ENCODE data around the gene LZTS2.

Gene LZTS2

DNA sequence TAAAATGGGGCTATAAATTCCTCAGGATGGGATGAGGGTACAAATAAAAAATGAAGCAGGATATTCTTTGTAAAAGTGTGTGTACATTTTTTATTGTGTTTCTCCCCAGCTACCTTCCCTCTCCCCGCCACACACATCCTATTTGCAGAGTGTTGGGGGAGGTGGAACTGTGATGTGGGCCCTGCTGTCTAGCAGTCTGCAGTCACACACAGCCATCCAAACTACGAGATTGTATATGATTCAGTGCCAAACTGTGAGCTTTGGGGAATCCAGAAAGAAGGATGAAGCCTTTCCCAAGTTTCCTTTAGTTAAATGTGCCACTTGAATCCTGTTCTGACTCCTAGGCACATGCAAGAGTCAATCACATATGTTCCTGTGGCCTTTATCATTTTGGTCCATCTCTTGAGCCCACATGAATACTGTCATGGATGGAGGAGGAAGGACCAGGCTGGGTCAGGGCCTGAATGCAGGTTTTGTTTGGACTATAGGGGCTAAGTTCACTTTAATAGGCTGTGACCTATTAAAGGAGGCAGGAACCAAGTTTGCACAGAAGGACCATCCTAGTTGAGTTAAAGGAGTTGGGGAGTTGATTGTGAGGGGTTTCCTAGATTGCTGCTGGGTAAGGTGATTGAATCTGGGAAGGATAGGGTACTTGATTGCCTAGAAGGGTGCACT is 31.4 kb upstream of the LZTS2 start:
- peaks cover 11% of the 10 kb centered on the region for H3K4me1 ChIP-seq (ENCODE audit: control insufficient read depth, low read length)
- H3K9me2 ChIP-seq (replicated peaks; ENCODE audit: control insufficient read depth, low read length), result no peaks in the 10 kb centered on the region
- no peak overlapping the region for H3K27ac ChIP-seq (ENCODE audit: low read depth, low read length)
- H4K20me1 ChIP-seq (ENCODE audit: control insufficient read depth, insufficient read depth, low read depth, low read length), result no peaks in the 10 kb centered on the region
- no peaks in the 10 kb centered on the region for H3K79me2 ChIP-seq (ENCODE audit: control insufficient read depth, low read length)
- H3K9me3 ChIP-seq (ENCODE audit: control insufficient read depth, insufficient read depth, low read length), result no peaks in the 10 kb centered on the region
- peaks cover 17% of the 10 kb centered on the region; the same call in 1 of the 2 replicates for H3K36me3 ChIP-seq (ENCODE audit: control insufficient read depth, low read length)
- H3F3A ChIP-seq (ENCODE audit: control insufficient read depth, insufficient read depth), result peaks cover 5% of the 10 kb centered on the region
- H3K27me3 ChIP-seq (ENCODE audit: control insufficient read depth, low read length), result peaks cover 12% of the 10 kb centered on the region
- TF ChIP-seq EZH2phosphoT487 (IDR thresholded peaks at IDR 0.05; ENCODE audit: borderline replicate concordance, low read length), result no peak
- TF ChIP-seq, protein P1, sequence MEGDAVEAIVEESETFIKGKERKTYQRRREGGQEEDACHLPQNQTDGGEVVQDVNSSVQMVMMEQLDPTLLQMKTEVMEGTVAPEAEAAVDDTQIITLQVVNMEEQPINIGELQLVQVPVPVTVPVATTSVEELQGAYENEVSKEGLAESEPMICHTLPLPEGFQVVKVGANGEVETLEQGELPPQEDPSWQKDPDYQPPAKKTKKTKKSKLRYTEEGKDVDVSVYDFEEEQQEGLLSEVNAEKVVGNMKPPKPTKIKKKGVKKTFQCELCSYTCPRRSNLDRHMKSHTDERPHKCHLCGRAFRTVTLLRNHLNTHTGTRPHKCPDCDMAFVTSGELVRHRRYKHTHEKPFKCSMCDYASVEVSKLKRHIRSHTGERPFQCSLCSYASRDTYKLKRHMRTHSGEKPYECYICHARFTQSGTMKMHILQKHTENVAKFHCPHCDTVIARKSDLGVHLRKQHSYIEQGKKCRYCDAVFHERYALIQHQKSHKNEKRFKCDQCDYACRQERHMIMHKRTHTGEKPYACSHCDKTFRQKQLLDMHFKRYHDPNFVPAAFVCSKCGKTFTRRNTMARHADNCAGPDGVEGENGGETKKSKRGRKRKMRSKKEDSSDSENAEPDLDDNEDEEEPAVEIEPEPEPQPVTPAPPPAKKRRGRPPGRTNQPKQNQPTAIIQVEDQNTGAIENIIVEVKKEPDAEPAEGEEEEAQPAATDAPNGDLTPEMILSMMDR (IDR thresholded peaks at IDR 0.05; ENCODE audit: low read depth, low read length, poor library complexity, severe bottlenecking), result no peak
- no peak overlapping the region for H3K4me3 ChIP-seq (ENCODE audit: low read length)
- no peak overlapping the region for H3K4me2 ChIP-seq (ENCODE audit: low read length)

DNA sequence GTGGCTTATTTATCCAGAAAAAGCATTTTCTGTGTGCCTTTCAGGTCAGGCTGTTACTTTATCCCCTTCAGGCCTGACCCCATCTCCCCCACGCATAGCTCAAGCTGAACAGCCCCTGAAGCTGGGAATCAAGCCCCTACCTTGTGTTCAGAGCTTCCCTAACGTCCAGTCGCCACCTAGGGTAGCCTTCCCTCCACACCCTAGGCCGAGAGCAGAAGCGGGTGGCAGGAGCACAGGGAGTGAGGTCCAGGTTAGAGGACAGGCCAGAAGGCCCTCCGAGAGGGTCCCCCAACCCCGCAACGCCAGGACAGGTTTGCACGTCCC is 30.8 kb upstream of the LZTS2 start:
- no peak for TF ChIP-seq EZH2phosphoT487 (IDR thresholded peaks at IDR 0.05; ENCODE audit: borderline replicate concordance, low read length)
- TF ChIP-seq, protein P1 (IDR thresholded peaks at IDR 0.05; ENCODE audit: low read depth, low read length, poor library complexity, severe bottlenecking), result no peak
- Histone ChIP-seq H3K9me3 (ENCODE audit: control insufficient read depth, insufficient read depth, low read length) (no peaks in the 10 kb centered on the region), H4K20me1 (ENCODE audit: control insufficient read depth, insufficient read depth, low read depth, low read length) (no peaks in the 10 kb centered on the region), H3K4me1 (ENCODE audit: control insufficient read depth, low read length) (peaks cover 11% of the 10 kb centered on the region), H3K9me2 (replicated peaks; ENCODE audit: control insufficient read depth, low read length) (no peaks in the 10 kb centered on the region), H3K79me2 (ENCODE audit: control insufficient read depth, low read length) (no peaks in the 10 kb centered on the region), H3K36me3 (ENCODE audit: control insufficient read depth, low read length) (peaks cover 14% of the 10 kb centered on the region; the same call in 1 of the 2 replicates), H3K4me2 (ENCODE audit: low read length) (peak overlapping the region; percentile 83), H3K27ac (ENCODE audit: low read depth, low read length) (no peak overlapping the region), H3K4me3 (ENCODE audit: low read length) (peak overlapping the region; percentile 72), H3K27me3 (ENCODE audit: control insufficient read depth, low read length) (peaks cover 12% of the 10 kb centered on the region), H3F3A (ENCODE audit: control insufficient read depth, insufficient read depth) (peaks cover 5% of the 10 kb centered on the region)

DNA sequence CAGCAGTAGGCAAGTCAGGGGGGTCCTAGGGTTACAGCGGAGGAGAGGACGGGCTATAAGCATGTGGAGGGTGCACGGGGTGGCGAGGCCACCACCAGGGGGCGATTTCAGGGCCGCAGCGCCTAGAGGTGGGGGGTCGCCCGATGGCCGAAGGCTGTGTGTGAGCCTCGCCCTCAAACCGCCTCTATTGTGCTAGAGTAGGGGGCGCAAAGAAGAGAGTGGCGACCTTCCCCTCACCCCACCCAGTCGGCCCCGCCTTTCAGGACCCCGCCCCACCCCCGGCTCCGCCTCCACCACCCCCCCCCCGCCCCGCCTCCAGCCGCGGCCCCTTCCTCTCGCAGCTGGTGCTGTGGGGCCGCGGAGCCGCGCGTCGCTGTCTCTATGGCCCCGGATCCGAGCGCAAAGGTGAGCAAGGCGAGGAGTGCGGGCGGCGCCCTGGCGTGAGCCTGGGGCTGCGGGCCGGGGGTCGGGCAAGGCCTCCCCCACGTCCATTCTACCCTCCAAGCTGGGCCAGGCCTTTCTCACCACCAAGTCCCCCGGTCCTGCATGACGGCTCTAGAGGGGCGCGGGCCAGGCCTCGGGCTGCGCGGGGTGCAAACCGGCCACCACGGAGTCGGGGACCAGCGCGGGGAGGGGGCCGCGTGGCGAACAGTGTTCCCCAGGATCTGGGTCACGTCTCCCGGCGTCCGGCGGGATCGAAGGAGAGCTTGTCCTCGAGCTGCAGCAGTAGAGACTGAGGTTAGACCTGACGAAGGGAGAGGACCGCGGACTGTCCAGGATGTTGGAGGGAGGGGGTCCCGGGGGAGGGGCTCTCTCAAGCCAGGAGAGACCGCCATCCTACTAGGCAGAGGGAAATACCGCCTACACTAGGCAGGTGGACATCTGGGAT is 30.2 kb upstream of the LZTS2 start, which contains the start of gene SEMA4G:
Gene SEMA4G, plus strand, starts transcription at position 318 of the 889 bp plus-strand sequence. CDS start 3,409 bp downstream, outside the sequence.
- H3K4me2 ChIP-seq (ENCODE audit: low read length), result peak within 1 kb of the TSS; percentile 97
- no peaks in the 10 kb centered on the region for H3K9me2 ChIP-seq (replicated peaks; ENCODE audit: control insufficient read depth, low read length)
- peaks cover 5% of the 10 kb centered on the region; the same call in 1 of the 2 replicates for H3F3A ChIP-seq (ENCODE audit: control insufficient read depth, insufficient read depth)
- H3K36me3 ChIP-seq (ENCODE audit: control insufficient read depth, low read length), result peaks cover 8% of the 10 kb centered on the region; the same call in 1 of the 2 replicates
- H3K27ac ChIP-seq (ENCODE audit: low read depth, low read length), result no peak within 1 kb of the TSS
- peaks cover 11% of the 10 kb centered on the region for H3K4me1 ChIP-seq (ENCODE audit: control insufficient read depth, low read length)
- no peaks in the 10 kb centered on the region for H4K20me1 ChIP-seq (ENCODE audit: control insufficient read depth, insufficient read depth, low read depth, low read length)
- no peaks in the 10 kb centered on the region for H3K9me3 ChIP-seq (ENCODE audit: control insufficient read depth, insufficient read depth, low read length)
- H3K79me2 ChIP-seq (ENCODE audit: control insufficient read depth, low read length), result no peaks in the 10 kb centered on the region
- H3K27me3 ChIP-seq (ENCODE audit: control insufficient read depth, low read length), result peaks cover 12% of the 10 kb centered on the region
- no peak for TF ChIP-seq EZH2phosphoT487 (IDR thresholded peaks at IDR 0.05; ENCODE audit: borderline replicate concordance, low read length)
- TF ChIP-seq, protein P1 (IDR thresholded peaks at IDR 0.05; ENCODE audit: low read depth, low read length, poor library complexity, severe bottlenecking), result peak; percentile 82
- H3K4me3 ChIP-seq (ENCODE audit: low read length), result peak within 1 kb of the TSS; percentile 72

Data from DOHH2 (cell line).